Heart right ventricle (tissue), 16 donors: ENCODE data around the gene MT2A. TPM values are rescaled to one million over a fixed set of nuclear protein-coding genes. Genes with fewer than 3 reads are reported as not detected.

Source experiments
- ATAC-seq, 8 donors: fragments of 200-7000 bp; cut with Tn5 transposase; one replicate each; pipeline ENCODE4 v1.9.1; 2020; ENCODE audit warnings: mild to moderate bottlenecking in 8 of 8, moderate library complexity in 8 of 8, moderate number of reproducible peaks in 1 of 8
- DNase-seq, 2 donors: peaks; one replicate each; pipeline ENCODE4 v3.0.0-alpha.2; 2020
- H3K27ac ChIP-seq, 10 donors: fragments of 200-600 bp; sonication (generic) in 2 of 10; one replicate each; pipeline versions ENCODE4 v1.5.0 to v1.8.0; 2020 to 2022; ENCODE audit warnings: mild to moderate bottlenecking in 3 of 10
- H3K27me3 ChIP-seq, 7 donors: fragments of 200-600 bp; one replicate each; pipeline ENCODE4 v1.8.0; 2021 to 2022; ENCODE audit warnings: mild to moderate bottlenecking in 2 of 7
- H3K36me3 ChIP-seq, 9 donors: fragments of 200-600 bp; sonication (generic) in 1 of 9; one replicate each; pipeline versions ENCODE4 v1.5.0 to v1.8.0; 2020 to 2022; ENCODE audit warnings: mild to moderate bottlenecking in 2 of 9
- H3K4me1 ChIP-seq, 9 donors: fragments of 200-600 bp; sonication (generic) in 1 of 9; one replicate each; pipeline versions ENCODE4 v1.5.0 to v1.8.0; 2020 to 2022; ENCODE audit warnings: mild to moderate bottlenecking in 4 of 9
- H3K4me3 ChIP-seq, 10 donors: fragments of 200-600 bp; sonication (generic) in 2 of 10; one replicate each; pipeline versions ENCODE4 v1.5.0 to v1.8.0; 2020 to 2022; ENCODE audit warnings: mild to moderate bottlenecking in 7 of 10, moderate library complexity in 2 of 10
- H3K9me3 ChIP-seq, 11 donors: fragments of 200-600 bp in 10 of 11; sonication (generic) in 2 of 11; one replicate each; pipeline versions ENCODE4 v1.5.0 to v1.8.0; 2013 to 2022; ENCODE audit warnings: mild to moderate bottlenecking in 2 of 11, control low read depth in 1 of 11, moderate library complexity in 1 of 11
- WGBS, 2 donors: extraction: QIAGEN DNeasy Blood & Tissue Kit; methylation state at CpG; one replicate each; pipeline ENCODE4 v1.1.7; 2013; ENCODE audit warnings: inconsistent platforms in 1 of 2; 5-methylcytosine and 5-hydroxymethylcytosine counted together
- intact Hi-C, 10 donors: fragments of 100-400 bp; cut with DNase I; formaldehyde crosslinking; loops; one replicate each; pipeline versions ENCODE4 v1.11.1 to v1.14.2; 2022
- polyA plus RNA-seq, 2 donors: library from polyadenylated mRNA; stranded (reverse); fragments of 200-250 nt; gene quantifications; one replicate each; pipeline ENCODE4 v1.2.3, GENCODE V29; 2013
- total RNA-seq, 10 donors: library from RNA; stranded (reverse); fragmentation: NEBNext Ultra II Directional in 3 of 10; extraction: Animal tissue kit (Norgen Biotek cat#: 25700) in 3 of 10; gene quantifications; one replicate each; pipeline versions ENCODE4 v1.2.1 to v1.2.4, GENCODE V29; 2021 to 2023
- TF ChIP-seq, protein P1 (sequence below), 9 donors: fragments of 200-600 bp; sonication (generic) in 2 of 9; IDR thresholded peaks; one replicate each; pipeline versions ENCODE4 v1.5.0 to v1.8.0; 2021 to 2022; ENCODE audit warnings: antibody characterized with exemption in 9 of 9, mild to moderate bottlenecking in 5 of 9, moderate library complexity in 1 of 9
- donor health status: Arrhythmogenic right ventricular cardiomyopathy.
- donor health status: ischemic (EF 13 %, LVEDD 7.1; RV severe dilation, severe dysfunction).
- donor health status: healthy with polysubstance abuse.
- donor health status: DM: no; HTN: yes; CAD: no.
- donor health status: DM: no; HTN: no; CAD: no.
- donor health status: ischemic (EF 25% LVEDD 6.9; RV normal size, moderate dysfunction).
- donor health status: ischemic (EF 25% LVEDD 5.7; RV mildly dilated, moderate dysfunction).
- donor health status: healthy.
- donor health status: DM: yes; HTN: yes; CAD: no.
- donor health status: Ischemic cardiomyopathy.
- donor health status: ischemic (EF 35%, LVEDD 5.7; RV mildly dilated, moderate dysfunction).
- donor health status: nonischemic (EF 11% LVEDD 7.7; RV severe dilation, severe dysfunction).
- donor health status: DM: yes; HTN: yes; CAD: no.
- donor health status: PGD.
- donor health status: ischemic (EF 29% LVEDD 5.4; RV normal size, mild dysfunction).
- donor health status: nonischemic (EF 23%, LVEDD 6.1; RV moderate dilation, normal function).

The MT2A gene
- total and polyA plus RNA-seq, 12 donors: 88.8 to 354 (median 116) TPM

DNA sequence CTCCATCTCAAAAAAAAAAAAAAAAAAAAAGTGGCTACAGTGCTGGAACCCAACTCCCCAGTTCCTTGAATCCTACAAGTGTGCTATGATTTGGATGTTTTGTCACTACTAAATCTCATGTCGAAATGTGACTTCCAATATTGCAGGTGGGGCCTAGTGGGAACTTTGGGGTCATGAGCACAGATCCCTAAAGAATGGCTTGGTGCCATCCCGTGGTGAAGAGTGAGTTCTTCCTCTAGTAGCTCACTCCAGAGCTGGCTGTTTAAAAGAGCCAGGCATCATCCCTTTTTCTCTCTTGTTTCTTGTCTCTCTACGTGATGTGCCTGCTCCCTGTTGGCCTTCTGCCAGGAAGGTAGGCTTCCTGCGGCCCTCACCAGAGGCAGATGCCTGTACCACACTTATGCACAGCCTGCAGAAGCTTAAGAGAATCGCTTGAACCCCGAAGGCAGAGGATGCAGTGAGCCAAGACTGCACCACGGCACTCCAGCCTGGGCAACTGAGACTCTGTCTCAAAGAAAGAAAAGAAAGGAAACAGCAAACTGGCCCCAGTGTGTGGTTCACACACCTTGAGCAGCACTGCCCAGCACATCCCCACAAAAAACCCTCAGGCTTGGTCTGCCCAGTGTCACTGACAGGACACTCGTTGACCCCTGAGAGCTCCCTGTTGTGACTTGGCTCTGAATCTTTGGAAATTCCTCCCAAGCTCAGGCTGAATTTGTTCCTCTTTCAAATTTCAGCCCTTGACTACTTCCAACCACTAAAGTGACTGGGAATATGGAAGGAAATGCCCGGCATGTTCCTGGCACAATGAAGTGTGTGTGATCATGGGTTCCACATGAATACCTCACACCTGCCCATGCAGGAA lies 20.3 kb downstream of the MT2A start:
- no peak overlapping the region for H3K4me3 ChIP-seq
- H3K27ac ChIP-seq: no peak overlapping the region
- intact Hi-C loops: loop anchor here in 2 of 10 donors (5.0 kb wide), 1 partner anchor 54 kb away; the partner anchor contains the start of gene MT1X (in 2 of the 2)
- H3K4me1 ChIP-seq: peaks cover 0 to 41% (median 22%) of the 10 kb centered on the region in 9 donors
- no peaks in the 10 kb centered on the region for H3K36me3 ChIP-seq
- H3K27me3 ChIP-seq: peaks cover 0 to 34% (median 0%) of the 10 kb centered on the region in 7 donors
- no peaks in the 10 kb centered on the region for H3K9me3 ChIP-seq
- DNase-seq: no peak
- WGBS, 2 donors: 71 to 79% methylated on average over 9 of the region's 9 CpGs
- no peak for ATAC-seq
- TF ChIP-seq, protein P1, sequence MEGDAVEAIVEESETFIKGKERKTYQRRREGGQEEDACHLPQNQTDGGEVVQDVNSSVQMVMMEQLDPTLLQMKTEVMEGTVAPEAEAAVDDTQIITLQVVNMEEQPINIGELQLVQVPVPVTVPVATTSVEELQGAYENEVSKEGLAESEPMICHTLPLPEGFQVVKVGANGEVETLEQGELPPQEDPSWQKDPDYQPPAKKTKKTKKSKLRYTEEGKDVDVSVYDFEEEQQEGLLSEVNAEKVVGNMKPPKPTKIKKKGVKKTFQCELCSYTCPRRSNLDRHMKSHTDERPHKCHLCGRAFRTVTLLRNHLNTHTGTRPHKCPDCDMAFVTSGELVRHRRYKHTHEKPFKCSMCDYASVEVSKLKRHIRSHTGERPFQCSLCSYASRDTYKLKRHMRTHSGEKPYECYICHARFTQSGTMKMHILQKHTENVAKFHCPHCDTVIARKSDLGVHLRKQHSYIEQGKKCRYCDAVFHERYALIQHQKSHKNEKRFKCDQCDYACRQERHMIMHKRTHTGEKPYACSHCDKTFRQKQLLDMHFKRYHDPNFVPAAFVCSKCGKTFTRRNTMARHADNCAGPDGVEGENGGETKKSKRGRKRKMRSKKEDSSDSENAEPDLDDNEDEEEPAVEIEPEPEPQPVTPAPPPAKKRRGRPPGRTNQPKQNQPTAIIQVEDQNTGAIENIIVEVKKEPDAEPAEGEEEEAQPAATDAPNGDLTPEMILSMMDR (IDR thresholded peaks at IDR 0.05): no peak

DNA sequence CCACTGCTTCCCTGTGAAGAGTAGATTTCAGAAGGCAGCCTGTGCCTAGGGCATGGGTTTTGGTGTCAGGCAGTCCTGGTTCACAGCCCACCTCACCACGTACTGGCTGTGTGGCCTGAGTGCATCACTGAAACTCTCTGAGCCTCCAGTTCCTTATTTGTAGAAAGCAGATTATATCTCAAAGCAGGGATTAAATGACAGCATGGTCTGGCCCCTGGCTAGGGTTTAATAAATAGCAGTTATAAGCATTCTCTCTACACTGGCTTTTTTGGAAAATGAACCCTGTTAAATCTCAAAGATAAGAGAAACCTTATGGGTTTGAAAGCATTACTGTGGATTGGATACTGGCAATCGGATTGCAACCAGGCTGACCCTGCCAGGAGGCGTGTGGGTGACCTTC lies 21.1 kb downstream of the MT2A start:
- ATAC-seq (no peak), DNase-seq (no peak)
- H3K4me3 ChIP-seq: no peak overlapping the region
- H3K4me1 ChIP-seq: peaks cover 0 to 41% (median 22%) of the 10 kb centered on the region in 9 donors
- 86 to 94% methylated on average over 3 of the region's 3 CpGs for WGBS, 2 donors
- intact Hi-C loops: loop anchor here in 2 of 10 donors (5.0 kb wide), 1 partner anchor 53 kb away; the partner anchor contains the start of gene MT1X (in 2 of the 2)
- TF ChIP-seq, protein P1 (IDR thresholded peaks at IDR 0.05): no peak
- H3K27me3 ChIP-seq: peaks cover 0 to 42% (median 3%) of the 10 kb centered on the region in 7 donors
- no peaks in the 10 kb centered on the region for H3K9me3 ChIP-seq
- H3K27ac ChIP-seq: no peak overlapping the region
- no peaks in the 10 kb centered on the region for H3K36me3 ChIP-seq

GRCh38 chr16:56630134-56630533 lies 21.8 kb downstream of the MT2A start:
- Histone ChIP-seq H3K27ac (no peak overlapping the region), H3K27me3 (peaks cover 0 to 48% (median 9%) of the 10 kb centered on the region in 7 donors), H3K4me1 (peaks cover 0 to 43% (median 22%) of the 10 kb centered on the region in 9 donors), H3K36me3 (no peaks in the 10 kb centered on the region), H3K4me3 (no peak overlapping the region), H3K9me3 (no peaks in the 10 kb centered on the region)
- WGBS, 2 donors: 77 to 78% methylated on average over 3 of the region's 3 CpGs
- intact Hi-C loops: no loop called here
- DNase-seq (no peak), ATAC-seq (no peak)
- TF ChIP-seq, protein P1 (IDR thresholded peaks at IDR 0.05): no peak

DNA sequence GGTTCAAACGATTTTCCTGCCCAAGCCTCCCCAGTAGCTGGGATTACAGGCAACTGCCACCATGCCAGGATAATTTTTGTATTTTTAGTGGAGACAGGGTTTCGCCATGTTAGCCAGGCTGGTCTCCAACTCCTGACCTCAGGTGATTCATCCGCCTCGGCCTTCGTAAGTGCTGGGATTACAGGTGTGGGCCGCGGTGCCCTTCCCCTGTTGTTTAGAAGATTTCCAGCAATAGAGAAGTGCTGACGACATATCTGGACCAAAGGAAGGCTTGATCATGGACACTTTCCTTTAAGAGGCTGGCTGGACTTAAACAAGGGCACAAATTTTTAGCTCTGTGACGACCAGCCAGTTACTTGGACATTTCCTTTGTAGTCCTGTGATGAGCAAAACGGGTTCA lies 22.8 kb downstream of the MT2A start:
- WGBS, 2 donors: 93 to 94% methylated on average over 10 of the region's 10 CpGs
- peak overlapping the region in 5 of 10 donors; percentile 71 to 82 (median 80) for H3K27ac ChIP-seq
- TF ChIP-seq, protein P1 (IDR thresholded peaks at IDR 0.05): no peak
- H3K36me3 ChIP-seq: no peaks in the 10 kb centered on the region
- peaks cover 3 to 55% (median 19%) of the 10 kb centered on the region in 7 donors for H3K27me3 ChIP-seq
- H3K9me3 ChIP-seq: no peaks in the 10 kb centered on the region
- ATAC-seq (no peak), DNase-seq (no peak)
- no peak overlapping the region for H3K4me3 ChIP-seq
- peaks cover 0 to 43% (median 24%) of the 10 kb centered on the region in 9 donors for H3K4me1 ChIP-seq
- intact Hi-C loops: no loop called here
